ENCODE results near the gene JAKMIP2. TPM values are rescaled to one million over a fixed set of nuclear protein-coding genes. Genes with fewer than 3 reads are reported as not detected.

Gene JAKMIP2
- total RNA-seq, 4 donors from 2014 or later, result 0.20 TPM; not detected in 3

DNA sequence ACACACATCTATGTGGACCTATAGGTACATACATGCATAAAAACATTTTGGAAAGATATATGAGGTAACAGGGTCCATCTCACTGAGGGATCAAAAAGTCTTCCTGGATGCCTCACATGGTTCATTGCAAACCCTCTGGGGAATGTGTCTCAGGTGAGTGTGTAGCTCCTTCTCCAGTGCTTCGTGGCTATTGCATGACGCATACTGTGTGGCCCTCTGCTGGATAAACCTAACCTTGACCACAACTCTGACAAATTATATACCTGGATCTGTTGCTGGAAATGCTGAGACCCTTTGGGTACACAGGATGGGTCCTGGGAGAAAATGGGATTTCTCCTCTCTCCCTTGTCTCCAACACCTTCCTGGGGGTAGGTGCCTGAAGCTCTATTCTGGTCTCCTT lies 91.9 kb downstream of the JAKMIP2 start:
- DNase-seq (no peak), ATAC-seq (no peak)
- intact Hi-C loops (cut with DNase I; ENCODE audit: low total_unique reads) (no loop called here), in situ Hi-C loops (cut with MboI; ENCODE audit: low sequenced_read_pairs in 4 of 4) (no loop called here)
- H3K4me1 ChIP-seq, result no peaks in the 10 kb centered on the region
- no peak overlapping the region for H3K4me3 ChIP-seq
- no peaks in the 10 kb centered on the region for H3K27me3 ChIP-seq
- H3K9me3 ChIP-seq, result no peaks in the 10 kb centered on the region
- no peak overlapping the region for H3K27ac ChIP-seq
- no peak for TF ChIP-seq POLR2A (IDR thresholded peaks at IDR 0.05)
- TF ChIP-seq, protein P1, sequence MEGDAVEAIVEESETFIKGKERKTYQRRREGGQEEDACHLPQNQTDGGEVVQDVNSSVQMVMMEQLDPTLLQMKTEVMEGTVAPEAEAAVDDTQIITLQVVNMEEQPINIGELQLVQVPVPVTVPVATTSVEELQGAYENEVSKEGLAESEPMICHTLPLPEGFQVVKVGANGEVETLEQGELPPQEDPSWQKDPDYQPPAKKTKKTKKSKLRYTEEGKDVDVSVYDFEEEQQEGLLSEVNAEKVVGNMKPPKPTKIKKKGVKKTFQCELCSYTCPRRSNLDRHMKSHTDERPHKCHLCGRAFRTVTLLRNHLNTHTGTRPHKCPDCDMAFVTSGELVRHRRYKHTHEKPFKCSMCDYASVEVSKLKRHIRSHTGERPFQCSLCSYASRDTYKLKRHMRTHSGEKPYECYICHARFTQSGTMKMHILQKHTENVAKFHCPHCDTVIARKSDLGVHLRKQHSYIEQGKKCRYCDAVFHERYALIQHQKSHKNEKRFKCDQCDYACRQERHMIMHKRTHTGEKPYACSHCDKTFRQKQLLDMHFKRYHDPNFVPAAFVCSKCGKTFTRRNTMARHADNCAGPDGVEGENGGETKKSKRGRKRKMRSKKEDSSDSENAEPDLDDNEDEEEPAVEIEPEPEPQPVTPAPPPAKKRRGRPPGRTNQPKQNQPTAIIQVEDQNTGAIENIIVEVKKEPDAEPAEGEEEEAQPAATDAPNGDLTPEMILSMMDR (IDR thresholded peaks at IDR 0.05 in 4 of 5, conservative IDR thresholded peaks at IDR 0.05 in 1 of 5), result no peak
- H3K36me3 ChIP-seq, result no peaks in the 10 kb centered on the region

DNA sequence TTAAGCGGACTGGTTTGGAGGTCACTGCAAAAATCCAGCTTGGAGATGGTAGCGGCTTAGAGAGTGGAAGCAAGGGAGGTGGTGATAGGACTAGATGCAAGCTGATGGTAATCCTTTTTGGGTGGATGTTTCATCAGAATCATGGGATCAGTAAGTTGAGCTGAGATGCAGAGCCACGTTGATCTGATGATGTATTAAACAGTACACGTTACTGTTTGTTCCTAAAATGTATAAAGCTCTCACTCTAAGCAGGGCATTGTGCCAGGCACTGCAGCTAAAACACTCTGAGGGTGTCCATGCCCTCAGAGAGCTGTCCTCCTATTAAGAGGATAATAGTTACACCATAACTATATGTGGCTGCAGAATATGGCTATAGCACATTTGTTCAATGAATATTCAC lies 93.1 kb downstream of the JAKMIP2 start:
- no peak for ATAC-seq
- intact Hi-C loops (cut with DNase I; ENCODE audit: low total_unique reads), result no loop called here
- Histone ChIP-seq H3K4me1 (no peaks in the 10 kb centered on the region), H3K27ac (no peak overlapping the region), H3K9me3 (no peaks in the 10 kb centered on the region), H3K36me3 (no peaks in the 10 kb centered on the region), H3K4me3 (no peak overlapping the region), H3K27me3 (no peaks in the 10 kb centered on the region)
- DNase-seq, result no peak
- in situ Hi-C loops (cut with MboI; ENCODE audit: low sequenced_read_pairs in 4 of 4), result no loop called here
- TF ChIP-seq, protein P1 (IDR thresholded peaks at IDR 0.05 in 4 of 5, conservative IDR thresholded peaks at IDR 0.05 in 1 of 5), result no peak
- TF ChIP-seq POLR2A (IDR thresholded peaks at IDR 0.05), result no peak

DNA sequence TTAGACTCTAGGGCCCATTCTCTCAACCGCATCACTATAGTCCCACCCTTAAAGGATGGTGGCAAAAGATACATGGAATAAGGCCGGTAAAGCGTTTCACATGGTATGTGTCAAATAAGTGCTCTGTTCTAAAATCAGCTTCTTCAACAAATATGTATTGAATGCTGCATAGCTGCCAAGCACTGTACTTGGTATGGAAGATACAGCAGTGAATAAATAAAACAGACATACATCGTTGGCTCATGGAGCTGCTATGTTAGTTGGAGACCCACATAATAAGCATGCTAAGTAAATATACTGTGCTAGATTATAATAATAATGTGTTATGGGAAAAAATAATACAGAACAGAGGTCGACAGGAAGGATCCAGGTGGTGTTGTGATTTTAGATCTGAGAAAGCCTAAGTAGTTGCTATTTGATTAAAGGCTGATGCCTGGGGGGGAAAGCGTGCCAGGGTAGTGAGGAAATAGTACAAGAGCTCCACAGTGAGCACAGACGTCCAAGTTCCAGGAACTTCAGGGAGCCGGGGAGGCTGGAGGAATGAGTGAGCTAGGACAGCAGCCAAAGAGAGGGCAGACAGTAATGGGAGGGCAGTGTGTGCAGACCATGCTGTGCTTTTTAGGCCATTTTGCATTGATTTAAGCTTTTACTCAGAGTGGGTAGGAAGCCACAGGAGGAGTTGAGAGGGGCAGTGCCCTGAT lies 93.7 kb downstream of the JAKMIP2 start:
- intact Hi-C loops (cut with DNase I; ENCODE audit: low total_unique reads), result no loop called here
- Histone ChIP-seq H3K36me3 (no peaks in the 10 kb centered on the region), H3K4me3 (no peak overlapping the region), H3K27me3 (no peaks in the 10 kb centered on the region), H3K27ac (no peak overlapping the region), H3K9me3 (no peaks in the 10 kb centered on the region), H3K4me1 (no peaks in the 10 kb centered on the region)
- TF ChIP-seq, protein P1 (IDR thresholded peaks at IDR 0.05 in 4 of 5, conservative IDR thresholded peaks at IDR 0.05 in 1 of 5), result no peak
- TF ChIP-seq POLR2A (IDR thresholded peaks at IDR 0.05), result no peak
- DNase-seq, result no peak
- no peak for ATAC-seq
- in situ Hi-C loops (cut with MboI; ENCODE audit: low sequenced_read_pairs in 4 of 4), result no loop called here

DNA sequence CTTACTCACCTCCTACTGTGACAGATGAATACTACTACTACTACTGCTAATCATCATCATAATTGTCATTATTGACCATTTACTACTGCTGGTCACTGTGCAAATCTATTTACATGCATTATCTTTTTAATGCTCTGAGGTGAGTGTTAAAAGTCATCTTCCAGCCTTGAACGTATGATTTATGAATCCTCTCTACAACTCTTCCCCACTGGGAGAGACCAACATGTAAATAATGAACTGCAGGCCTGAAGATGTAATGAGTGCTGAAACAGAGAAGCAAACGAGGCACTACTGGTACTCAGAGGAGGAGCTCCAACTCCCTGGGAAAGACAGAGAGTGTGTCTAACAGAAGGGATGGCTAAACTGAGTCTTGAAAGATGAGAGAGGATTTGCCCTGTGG lies 95.4 kb downstream of the JAKMIP2 start:
- no peak for DNase-seq
- intact Hi-C loops (cut with DNase I; ENCODE audit: low total_unique reads) (no loop called here), in situ Hi-C loops (cut with MboI; ENCODE audit: low sequenced_read_pairs in 4 of 4) (no loop called here)
- Histone ChIP-seq H3K36me3 (no peaks in the 10 kb centered on the region), H3K4me1 (no peaks in the 10 kb centered on the region), H3K27ac (no peak overlapping the region), H3K9me3 (no peaks in the 10 kb centered on the region), H3K4me3 (no peak overlapping the region), H3K27me3 (no peaks in the 10 kb centered on the region)
- ATAC-seq, result no peak
- TF ChIP-seq, protein P1 (IDR thresholded peaks at IDR 0.05 in 4 of 5, conservative IDR thresholded peaks at IDR 0.05 in 1 of 5), result no peak
- no peak for TF ChIP-seq POLR2A (IDR thresholded peaks at IDR 0.05)

DNA sequence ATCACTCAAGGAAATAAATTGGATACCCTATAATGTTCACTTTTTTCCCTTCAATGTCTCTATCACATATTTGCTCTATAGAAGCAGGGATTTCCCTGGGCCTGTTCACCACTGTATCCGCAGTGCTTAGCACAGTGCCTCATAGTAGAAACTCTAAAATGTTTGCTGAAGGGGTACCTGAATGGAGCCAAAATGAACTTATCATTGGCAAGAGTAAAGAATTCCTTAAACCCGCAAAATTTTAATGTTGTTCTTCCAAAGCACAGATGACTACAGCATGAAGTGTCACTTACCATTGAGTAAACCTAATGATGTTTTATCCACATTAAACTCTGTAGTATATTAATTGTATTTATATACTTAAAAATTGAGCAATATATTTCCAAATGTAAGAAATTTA lies 96.1 kb downstream of the JAKMIP2 start:
- DNase-seq (no peak), ATAC-seq (no peak)
- Histone ChIP-seq H3K4me1 (no peaks in the 10 kb centered on the region), H3K36me3 (no peaks in the 10 kb centered on the region), H3K27me3 (no peaks in the 10 kb centered on the region), H3K27ac (no peak overlapping the region), H3K9me3 (no peaks in the 10 kb centered on the region), H3K4me3 (no peak overlapping the region)
- intact Hi-C loops (cut with DNase I; ENCODE audit: low total_unique reads), result no loop called here
- no peak for TF ChIP-seq POLR2A (IDR thresholded peaks at IDR 0.05)
- TF ChIP-seq, protein P1 (IDR thresholded peaks at IDR 0.05 in 4 of 5, conservative IDR thresholded peaks at IDR 0.05 in 1 of 5), result no peak
- in situ Hi-C loops (cut with MboI; ENCODE audit: low sequenced_read_pairs in 4 of 4), result no loop called here

Measured in gastrocnemius medialis (tissue), 4 donors.